ENCODE measurements around the gene C1orf87.
"Not testable (repeated sequence)": the region's sequence is repeated elsewhere in the genome, so short reads cannot be mapped to it uniquely, and the experiment has no call there.

The C1orf87 gene

GRCh38 chr1:59994302-59995198 lies 79.0 kb downstream of the C1orf87 start:
- no peak for DNase-seq (ENCODE audit: low read depth in 2 of 2)

GRCh38 chr1:59992040-59992820 lies 81.3 kb downstream of the C1orf87 start:
- no peak for DNase-seq (ENCODE audit: low read depth in 2 of 2)

GRCh38 chr1:59990470-59990869 lies 83.1 kb downstream of the C1orf87 start:
- DNase-seq (ENCODE audit: low read depth in 2 of 2), result no peak

GRCh38 chr1:59986516-59987310 lies 86.9 kb downstream of the C1orf87 start:
- DNase-seq (ENCODE audit: low read depth in 2 of 2), result no peak

- DNase-seq (ENCODE audit: low read depth in 2 of 2), result no peak
Measured at GRCh38 chr1:59985911-59986515, 87.6 kb downstream of the C1orf87 start.

- DNase-seq (ENCODE audit: low read depth in 2 of 2), result no peak
Measured at GRCh38 chr1:59979666-59980065, 93.9 kb downstream of the C1orf87 start.

- DNase-seq (ENCODE audit: low read depth in 2 of 2), result no peak
Measured at GRCh38 chr1:59978511-59978910, 95.1 kb downstream of the C1orf87 start.

GRCh38 chr1:59978026-59978425 lies 95.5 kb downstream of the C1orf87 start:
- no peak for DNase-seq (ENCODE audit: low read depth in 2 of 2)

GRCh38 chr1:59977075-59977410 lies 96.5 kb downstream of the C1orf87 start:
- no peak for DNase-seq (ENCODE audit: low read depth in 2 of 2)

GRCh38 chr1:59976194-59977074 lies 97.1 kb downstream of the C1orf87 start:
- peak in 1 of 2 donors; percentile 17 for DNase-seq (ENCODE audit: low read depth in 2 of 2)

GRCh38 chr1:59973719-59974118 lies 99.9 kb downstream of the C1orf87 start:
- no peak for DNase-seq (ENCODE audit: low read depth in 2 of 2)

GRCh38 chr1:59972216-59972927 lies 101.2 kb downstream of the C1orf87 start:
- no peak for DNase-seq (ENCODE audit: low read depth in 2 of 2)

- peak in 1 of 2 donors; percentile 18 for DNase-seq (ENCODE audit: low read depth in 2 of 2)
Measured at GRCh38 chr1:59971464-59971911, 102.1 kb downstream of the C1orf87 start.

GRCh38 chr1:59969542-59970175 lies 103.9 kb downstream of the C1orf87 start:
- DNase-seq (ENCODE audit: low read depth in 2 of 2), result not testable (repeated sequence)

GRCh38 chr1:59968746-59969145 lies 104.8 kb downstream of the C1orf87 start:
- DNase-seq (ENCODE audit: low read depth in 2 of 2), result not testable (repeated sequence)

GRCh38 chr1:59967780-59968179 lies 105.8 kb downstream of the C1orf87 start:
- DNase-seq (ENCODE audit: low read depth in 2 of 2), result no peak

- DNase-seq (ENCODE audit: low read depth in 2 of 2), result no peak
Measured at GRCh38 chr1:59967141-59967697, 106.4 kb downstream of the C1orf87 start.

- no peak for DNase-seq (ENCODE audit: low read depth in 2 of 2)
Measured at GRCh38 chr1:59952065-59952464, 121.5 kb downstream of the C1orf87 start.

- no peak for DNase-seq (ENCODE audit: low read depth in 2 of 2)
Measured at GRCh38 chr1:59949648-59950047, 123.9 kb downstream of the C1orf87 start.

Data from stimulated activated CD4-positive, alpha-beta T cell treated with anti-CD3 and anti-CD28 coated beads, Interleukin-1b, Interleukin-23, amount 100 ng/mL, for 1 hour (primary cell).